Measurements from ENCODE around the gene SFMBT2.

Gene SFMBT2

GRCh38 chr10:7432884-7433726 is 22.3 kb upstream of the SFMBT2 start:
- no peak overlapping the region for H3K27ac ChIP-seq (ENCODE audit: low read depth, low read length)
- H3K9me2 ChIP-seq (replicated peaks; ENCODE audit: control insufficient read depth, low read length), result no peaks in the 10 kb centered on the region
- H3K4me1 ChIP-seq (ENCODE audit: control insufficient read depth, low read length), result peaks cover 44% of the 10 kb centered on the region
- H3K4me2 ChIP-seq (ENCODE audit: low read length), result no peak overlapping the region
- peaks cover 8% of the 10 kb centered on the region for H3F3A ChIP-seq (ENCODE audit: control insufficient read depth, insufficient read depth)
- H3K36me3 ChIP-seq (ENCODE audit: control insufficient read depth, low read length), result no peaks in the 10 kb centered on the region
- H3K79me2 ChIP-seq (ENCODE audit: control insufficient read depth, low read length), result no peaks in the 10 kb centered on the region
- no peaks in the 10 kb centered on the region for H3K9me3 ChIP-seq (ENCODE audit: control insufficient read depth, insufficient read depth, low read length)
- H3K4me3 ChIP-seq (ENCODE audit: low read length), result no peak overlapping the region
- no peaks in the 10 kb centered on the region for H4K20me1 ChIP-seq (ENCODE audit: control insufficient read depth, insufficient read depth, low read depth, low read length)
- H3K27me3 ChIP-seq (ENCODE audit: control insufficient read depth, low read length), result no peaks in the 10 kb centered on the region
- TF ChIP-seq CTCF (IDR thresholded peaks at IDR 0.05; ENCODE audit: low read depth, low read length, poor library complexity, severe bottlenecking) (no peak), EZH2phosphoT487 (IDR thresholded peaks at IDR 0.05; ENCODE audit: borderline replicate concordance, low read length) (no peak)

- no peaks in the 10 kb centered on the region for H3K9me2 ChIP-seq (replicated peaks; ENCODE audit: control insufficient read depth, low read length)
- H3K36me3 ChIP-seq (ENCODE audit: control insufficient read depth, low read length), result no peaks in the 10 kb centered on the region
- H3K79me2 ChIP-seq (ENCODE audit: control insufficient read depth, low read length), result no peaks in the 10 kb centered on the region
- no peaks in the 10 kb centered on the region for H4K20me1 ChIP-seq (ENCODE audit: control insufficient read depth, insufficient read depth, low read depth, low read length)
- no peak overlapping the region for H3K4me2 ChIP-seq (ENCODE audit: low read length)
- H3K4me1 ChIP-seq (ENCODE audit: control insufficient read depth, low read length), result peaks cover 36% of the 10 kb centered on the region
- no peak overlapping the region for H3K27ac ChIP-seq (ENCODE audit: low read depth, low read length)
- no peaks in the 10 kb centered on the region; the same call in 1 of the 2 replicates for H3F3A ChIP-seq (ENCODE audit: control insufficient read depth, insufficient read depth)
- H3K4me3 ChIP-seq (ENCODE audit: low read length), result no peak overlapping the region
- H3K9me3 ChIP-seq (ENCODE audit: control insufficient read depth, insufficient read depth, low read length), result no peaks in the 10 kb centered on the region
- no peaks in the 10 kb centered on the region for H3K27me3 ChIP-seq (ENCODE audit: control insufficient read depth, low read length)
- TF ChIP-seq CTCF (IDR thresholded peaks at IDR 0.05; ENCODE audit: low read depth, low read length, poor library complexity, severe bottlenecking) (no peak), EZH2phosphoT487 (IDR thresholded peaks at IDR 0.05; ENCODE audit: borderline replicate concordance, low read length) (no peak)
These were observed 18.0 kb upstream of the SFMBT2 start for GRCh38 chr10:7428673-7429350.

GRCh38 chr10:7426349-7426748 is 15.5 kb upstream of the SFMBT2 start:
- Histone ChIP-seq H3K27ac (ENCODE audit: low read depth, low read length) (no peak overlapping the region), H3K9me3 (ENCODE audit: control insufficient read depth, insufficient read depth, low read length) (no peaks in the 10 kb centered on the region), H3K4me2 (ENCODE audit: low read length) (no peak overlapping the region), H3K4me1 (ENCODE audit: control insufficient read depth, low read length) (peaks cover 53% of the 10 kb centered on the region), H3K4me3 (ENCODE audit: low read length) (no peak overlapping the region), H3K79me2 (ENCODE audit: control insufficient read depth, low read length) (no peaks in the 10 kb centered on the region), H3K27me3 (ENCODE audit: control insufficient read depth, low read length) (no peaks in the 10 kb centered on the region), H3K36me3 (ENCODE audit: control insufficient read depth, low read length) (no peaks in the 10 kb centered on the region), H3K9me2 (replicated peaks; ENCODE audit: control insufficient read depth, low read length) (no peaks in the 10 kb centered on the region), H4K20me1 (ENCODE audit: control insufficient read depth, insufficient read depth, low read depth, low read length) (no peaks in the 10 kb centered on the region), H3F3A (ENCODE audit: control insufficient read depth, insufficient read depth) (no peaks in the 10 kb centered on the region; the same call in 1 of the 2 replicates)
- TF ChIP-seq EZH2phosphoT487 (IDR thresholded peaks at IDR 0.05; ENCODE audit: borderline replicate concordance, low read length), result no peak
- TF ChIP-seq CTCF (IDR thresholded peaks at IDR 0.05; ENCODE audit: low read depth, low read length, poor library complexity, severe bottlenecking), result no peak
